HCT116 (cell line): ENCODE results near the gene CMC1. TPM values are rescaled to one million over a fixed set of nuclear protein-coding genes. Genes with fewer than 3 reads are reported as not detected.

ENCODE experiments used
- ATAC-seq: fragments of 200-7000 bp; cut with Tn5 transposase; 2 replicates; pipeline ENCODE4 v1.9.1; 2020; ENCODE audit warnings: mild to moderate bottlenecking, moderate library complexity
- BruUV-seq: library from RNA; stranded (reverse); fragments of 400-500 nt; replicated peaks from 2 replicates; lab custom pipeline; 2021; lab: Mats Ljungman, UMichigan
- CTCF ChIA-PET: fragments of 300-600 bp; sonication (Branson Sonifier 250); formaldehyde crosslinking; loops from one replicate; lab custom pipeline; 2021; ENCODE audit warnings: antibody characterized with exemption; lab: Charles Lee
- POLR2A ChIA-PET: fragments of 300-600, 350-600 bp; sonication (Branson Sonifier 250); formaldehyde crosslinking; loops from one replicate; lab custom pipeline; 2021; ENCODE audit warnings: antibody characterized with exemption; lab: Charles Lee
- RAD21 ChIA-PET, 2 experiments: fragments of 300-600 bp; sonication (Branson Sonifier 250); formaldehyde crosslinking; loops; one replicate each; lab custom pipeline; 2023; ENCODE audit warnings: low total read pairs in 2 of 2; ENCODE audit not compliant: uncharacterized antibody in 2 of 2, unreplicated experiment in 2 of 2, low non-redundant PET in 1 of 2; lab: Charles Lee
- DNase-seq: peaks from one replicate; pipeline ENCODE4 v3.0.0-alpha.2; 2010; ENCODE audit warnings: low read depth, low spot score
- H2AFZ ChIP-seq: fragments of 200-600 bp; shearing (Covaris generic), sonication (generic); 2 replicates; pipeline ENCODE4 v1.6.1; 2017; ENCODE audit warnings: low read depth, mixed run types, mixed read lengths, antibody characterized with exemption, low read length; ENCODE audit not compliant: poor library complexity, severe bottlenecking
- H3K27ac ChIP-seq: 2 replicates; pipeline ENCODE4 v1.5.1; 2012; ENCODE audit warnings: low read depth, low read length
- H3K27me3 ChIP-seq: fragments of 200-600 bp; sonication (generic); 2 replicates; pipeline ENCODE4 v1.6.1; 2016; ENCODE audit warnings: mixed run types, low read length, mixed read lengths; ENCODE audit not compliant: insufficient read depth
- H3K36me3 ChIP-seq, 2 experiments: fragments of 200-500 bp in 1 of 2; fragments of 200-600 bp in 1 of 2; sonication (Bioruptor generic) in 1 of 2; sonication (generic) in 1 of 2; 2 replicates each; pipeline versions ENCODE4 v1.5.1 to v1.6.1; 2014 to 2016; ENCODE audit warnings: low read length in 2 of 2, inconsistent platforms in 1 of 2, mixed read lengths in 1 of 2, mixed run types in 1 of 2; ENCODE audit not compliant: insufficient read depth in 2 of 2, control insufficient read depth in 1 of 2
- H3K4me1 ChIP-seq, 2 experiments: fragments of 200-600 bp in 1 of 2; sonication (generic) in 1 of 2; 2 replicates each; pipeline versions ENCODE4 v1.5.1 to v1.6.1; 2012 to 2017; ENCODE audit warnings: low read length in 2 of 2, inconsistent platforms in 1 of 2, mild to moderate bottlenecking in 1 of 2, mixed read lengths in 1 of 2, mixed run types in 1 of 2, moderate library complexity in 1 of 2; ENCODE audit not compliant: insufficient read depth in 2 of 2, control insufficient read depth in 1 of 2
- H3K4me2 ChIP-seq: fragments of 200-600 bp; sonication (generic); 2 replicates; pipeline ENCODE4 v1.6.1; 2017; ENCODE audit warnings: mixed run types, low read length, mixed read lengths
- H3K4me3 ChIP-seq, 2 experiments: fragments of 200-600 bp in 1 of 2; sonication (generic) in 1 of 2; replicated peaks in 1 of 2; 2 replicates each; pipeline ENCODE4 v1.5.1; 2011 to 2016; ENCODE audit warnings: low read length in 2 of 2, control low read depth in 1 of 2, low read depth in 1 of 2, mild to moderate bottlenecking in 1 of 2, mixed read lengths in 1 of 2, mixed run types in 1 of 2
- H3K79me2 ChIP-seq: fragments of 200-600 bp; sonication (generic); 2 replicates; pipeline ENCODE4 v1.6.1; 2017; ENCODE audit warnings: mild to moderate bottlenecking, mixed run types, low read length, moderate library complexity, mixed read lengths; ENCODE audit not compliant: insufficient read depth
- H3K9ac ChIP-seq: fragments of 200-600 bp; sonication (generic); 2 replicates; pipeline ENCODE4 v1.6.1; 2016; ENCODE audit warnings: low read length, mixed read lengths
- H3K9me2 ChIP-seq: fragments of 200-600 bp; sonication (generic), shearing (Covaris generic); 2 replicates; pipeline ENCODE4 v1.6.1; 2017; ENCODE audit warnings: mixed run types, mild to moderate bottlenecking, moderate library complexity; ENCODE audit not compliant: insufficient read depth
- H3K9me3 ChIP-seq, 2 experiments: fragments of 200-500 bp in 1 of 2; fragments of 200-600 bp in 1 of 2; sonication (Bioruptor generic) in 1 of 2; sonication (generic) in 1 of 2; 2 replicates each; pipeline ENCODE4 v1.6.1; 2014 to 2017; ENCODE audit warnings: low read length in 2 of 2, mixed read lengths in 2 of 2, inconsistent platforms in 1 of 2, low read depth in 1 of 2, mild to moderate bottlenecking in 1 of 2, mixed run types in 1 of 2, moderate library complexity in 1 of 2; ENCODE audit not compliant: control insufficient read depth in 1 of 2, insufficient read depth in 1 of 2
- H4K20me1 ChIP-seq: fragments of 200-600 bp; sonication (generic), shearing (Covaris generic); 2 replicates; pipeline ENCODE4 v1.6.1; 2017; ENCODE audit warnings: mixed run types, mild to moderate bottlenecking, moderate library complexity; ENCODE audit not compliant: insufficient read depth
- CBX3 ChIP-seq: IDR thresholded peaks from 2 replicates; pipeline ENCODE4 v1.6.1; 2012; ENCODE audit warnings: low read depth
- EGR1 ChIP-seq: IDR thresholded peaks from 2 replicates; pipeline ENCODE4 v1.6.1; 2012; ENCODE audit warnings: low read depth
- ELF1 ChIP-seq: IDR thresholded peaks from 2 replicates; pipeline ENCODE4 v1.6.1; 2012; ENCODE audit warnings: low read depth, borderline replicate concordance
- EZH2 ChIP-seq: fragments of 200-600 bp; sonication (generic); IDR thresholded peaks from 2 replicates; pipeline ENCODE4 v1.6.1; 2017; ENCODE audit warnings: antibody characterized with exemption, mixed run types
- EZH2phosphoT487 ChIP-seq: fragments of 200-600 bp; IDR thresholded peaks from 2 replicates; pipeline ENCODE4 v1.6.1; 2018; ENCODE audit warnings: antibody characterized with exemption, borderline replicate concordance
- FOSL1 ChIP-seq: IDR thresholded peaks from 2 replicates; pipeline ENCODE4 v1.6.1; 2012; ENCODE audit warnings: low read depth
- MAX ChIP-seq: IDR thresholded peaks from 2 replicates; pipeline ENCODE4 v1.6.1; 2012
- POLR2AphosphoS5 ChIP-seq: IDR thresholded peaks from 2 replicates; pipeline ENCODE4 v1.6.1; 2011; ENCODE audit warnings: mild to moderate bottlenecking, low read depth, low read length, moderate library complexity
- RAD21 ChIP-seq: IDR thresholded peaks from 2 replicates; pipeline ENCODE4 v1.6.1; 2012; ENCODE audit warnings: low read depth, mild to moderate bottlenecking
- ZFX ChIP-seq: fragments of 450-650 bp; IDR thresholded peaks from 2 replicates; pipeline ENCODE4 v1.6.1; 2017
- intact Hi-C: fragments of 100-400 bp; cut with micrococcal nuclease; formaldehyde crosslinking; loops from 2 replicates; pipeline ENCODE4 v1.10.0; 2022
- total RNA-seq: library from RNA; stranded (reverse); gene quantifications from one replicate; pipeline ENCODE4 v1.2.1, GENCODE V29; 2021; ENCODE audit not compliant: unreplicated experiment
- TF ChIP-seq, protein P1 (sequence below), 3 experiments: fragments of 200-600 bp in 1 of 3; sonication (generic) in 1 of 3; IDR thresholded peaks in 2 of 3; conservative IDR thresholded peaks in 1 of 3; 2 replicates each; pipeline ENCODE4 v1.5.1; 2012 to 2017; ENCODE audit warnings: low read depth in 2 of 3, low read length in 2 of 3, antibody characterized with exemption in 1 of 3, borderline replicate concordance in 1 of 3, control low read depth in 1 of 3, mild to moderate bottlenecking in 1 of 3, mixed read lengths in 1 of 3, mixed run types in 1 of 3, moderate library complexity in 1 of 3; ENCODE audit not compliant: insufficient read depth in 1 of 3

CMC1 gene
- total RNA-seq, 1 experiment from 2014 or later = 29.0 TPM

DNA sequence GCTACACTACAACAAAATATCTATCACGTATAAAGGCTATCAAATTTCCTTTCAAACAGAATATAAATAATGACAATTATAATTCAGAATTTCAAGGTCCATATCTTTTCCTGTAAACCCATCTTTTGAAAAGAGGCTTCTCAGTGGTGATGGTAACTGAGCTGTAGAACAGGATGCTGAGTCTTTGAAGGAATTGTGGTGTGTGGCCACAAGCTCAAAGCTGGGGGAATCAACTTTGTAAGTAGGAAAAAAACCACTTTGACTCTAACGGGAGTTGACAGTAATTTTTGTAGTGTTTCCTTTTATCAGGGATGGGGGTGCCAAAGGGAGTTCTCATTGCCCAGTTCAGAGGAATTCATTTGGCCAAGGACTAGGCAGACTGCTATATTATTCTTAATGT is 93.8 kb downstream of the CMC1 start:
- ChIA-PET CTCF (interaction anchor here (0.7 to 2.5 kb wide), 4 partner anchors 16 to 623 kb away, joined by 3 to 6 read pairs (median 4); partner anchors contain the start of gene EOMES), POLR2A (no interaction called here), RAD21 (no interaction called here)
- H3K9ac ChIP-seq = no peak overlapping the region
- no TSS peak for BruUV-seq
- no peak for ATAC-seq
- no peaks in the 10 kb centered on the region for H3K27me3 ChIP-seq
- H3K4me2 ChIP-seq = no peak overlapping the region
- DNase-seq = no peak
- TF ChIP-seq, protein P1, sequence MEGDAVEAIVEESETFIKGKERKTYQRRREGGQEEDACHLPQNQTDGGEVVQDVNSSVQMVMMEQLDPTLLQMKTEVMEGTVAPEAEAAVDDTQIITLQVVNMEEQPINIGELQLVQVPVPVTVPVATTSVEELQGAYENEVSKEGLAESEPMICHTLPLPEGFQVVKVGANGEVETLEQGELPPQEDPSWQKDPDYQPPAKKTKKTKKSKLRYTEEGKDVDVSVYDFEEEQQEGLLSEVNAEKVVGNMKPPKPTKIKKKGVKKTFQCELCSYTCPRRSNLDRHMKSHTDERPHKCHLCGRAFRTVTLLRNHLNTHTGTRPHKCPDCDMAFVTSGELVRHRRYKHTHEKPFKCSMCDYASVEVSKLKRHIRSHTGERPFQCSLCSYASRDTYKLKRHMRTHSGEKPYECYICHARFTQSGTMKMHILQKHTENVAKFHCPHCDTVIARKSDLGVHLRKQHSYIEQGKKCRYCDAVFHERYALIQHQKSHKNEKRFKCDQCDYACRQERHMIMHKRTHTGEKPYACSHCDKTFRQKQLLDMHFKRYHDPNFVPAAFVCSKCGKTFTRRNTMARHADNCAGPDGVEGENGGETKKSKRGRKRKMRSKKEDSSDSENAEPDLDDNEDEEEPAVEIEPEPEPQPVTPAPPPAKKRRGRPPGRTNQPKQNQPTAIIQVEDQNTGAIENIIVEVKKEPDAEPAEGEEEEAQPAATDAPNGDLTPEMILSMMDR (IDR thresholded peaks at IDR 0.05 in 2 of 3, conservative IDR thresholded peaks at IDR 0.05 in 1 of 3; ENCODE audit: borderline replicate concordance in 1 of 3, insufficient read depth in 1 of 3, low read depth in 2 of 3, low read length in 2 of 3) = no peak
- TF ChIP-seq CBX3 (no peak), RAD21 (no peak), ELF1 (no peak), MAX (no peak), POLR2AphosphoS5 (no peak), EZH2phosphoT487 (no peak), FOSL1 (no peak), EZH2 (no peak), ZFX (no peak), EGR1 (no peak)
- peaks cover 12 to 25% of the 10 kb centered on the region in 2 experiments; a peak in 3 of 4 replicates for H3K36me3 ChIP-seq
- no peak overlapping the region for H3K27ac ChIP-seq
- H3K4me3 ChIP-seq = no peak overlapping the region
- intact Hi-C loops = no loop called here
- H3K9me2 ChIP-seq = no peaks in the 10 kb centered on the region
- peaks cover 4% of the 10 kb centered on the region; the same call in 1 of the 2 replicates for H3K79me2 ChIP-seq
- H2AFZ ChIP-seq = no peak overlapping the region
- H3K4me1 ChIP-seq = no peaks in the 10 kb centered on the region
- H3K9me3 ChIP-seq = no peaks in the 10 kb centered on the region
- H4K20me1 ChIP-seq = no peaks in the 10 kb centered on the region
